Endothelial cell of umbilical vein (primary cell): ENCODE data around the gene CACNA2D1.

Experiments
- POLR2A ChIP-seq: IDR thresholded peaks from 2 replicates; pipeline ENCODE4 v1.6.1; 2012; ENCODE audit warnings: low read depth, mild to moderate bottlenecking, control low read depth, low read length
- TF ChIP-seq, protein P1 (sequence below), 2 donors: IDR thresholded peaks; 1 replicate in 1 of 2; 2 replicates in 1 of 2; pipeline ENCODE4 v1.5.1; 2011; ENCODE audit warnings: low read length in 2 of 2, mild to moderate bottlenecking in 2 of 2, moderate library complexity in 2 of 2, control low read depth in 1 of 2, inconsistent platforms in 1 of 2, low read depth in 1 of 2; ENCODE audit not compliant: insufficient read depth in 1 of 2; ENCODE audit errors: extremely low read depth in 1 of 2

DNA sequence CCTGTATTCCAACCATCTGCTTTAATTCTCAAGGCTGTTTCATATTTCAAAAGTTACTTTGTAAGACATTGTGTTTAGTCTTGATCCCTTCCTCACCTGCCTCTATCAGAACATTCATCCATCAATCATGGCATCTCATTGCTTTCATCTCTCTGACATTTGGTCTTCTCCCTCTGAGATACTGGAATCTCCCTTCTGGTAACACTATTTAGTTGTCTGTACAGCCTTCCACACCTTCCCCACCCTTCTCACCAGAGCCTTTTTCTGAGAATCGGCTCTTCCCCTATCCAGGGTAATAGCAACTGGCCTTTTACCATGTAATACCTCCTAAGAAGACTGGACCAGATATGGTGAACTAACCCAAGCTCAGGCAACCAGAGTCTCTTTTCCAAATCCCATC is 10.1 kb downstream of the CACNA2D1 start:
- TF ChIP-seq POLR2A, result no peak
- TF ChIP-seq, protein P1, sequence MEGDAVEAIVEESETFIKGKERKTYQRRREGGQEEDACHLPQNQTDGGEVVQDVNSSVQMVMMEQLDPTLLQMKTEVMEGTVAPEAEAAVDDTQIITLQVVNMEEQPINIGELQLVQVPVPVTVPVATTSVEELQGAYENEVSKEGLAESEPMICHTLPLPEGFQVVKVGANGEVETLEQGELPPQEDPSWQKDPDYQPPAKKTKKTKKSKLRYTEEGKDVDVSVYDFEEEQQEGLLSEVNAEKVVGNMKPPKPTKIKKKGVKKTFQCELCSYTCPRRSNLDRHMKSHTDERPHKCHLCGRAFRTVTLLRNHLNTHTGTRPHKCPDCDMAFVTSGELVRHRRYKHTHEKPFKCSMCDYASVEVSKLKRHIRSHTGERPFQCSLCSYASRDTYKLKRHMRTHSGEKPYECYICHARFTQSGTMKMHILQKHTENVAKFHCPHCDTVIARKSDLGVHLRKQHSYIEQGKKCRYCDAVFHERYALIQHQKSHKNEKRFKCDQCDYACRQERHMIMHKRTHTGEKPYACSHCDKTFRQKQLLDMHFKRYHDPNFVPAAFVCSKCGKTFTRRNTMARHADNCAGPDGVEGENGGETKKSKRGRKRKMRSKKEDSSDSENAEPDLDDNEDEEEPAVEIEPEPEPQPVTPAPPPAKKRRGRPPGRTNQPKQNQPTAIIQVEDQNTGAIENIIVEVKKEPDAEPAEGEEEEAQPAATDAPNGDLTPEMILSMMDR (IDR thresholded peaks at IDR 0.05; ENCODE audit: extremely low read depth in 1 of 2, insufficient read depth in 1 of 2, low read depth in 1 of 2, low read length in 2 of 2), result no peak
